ENCODE results near the gene KLHL26.

- TF ChIP-seq, protein P1, sequence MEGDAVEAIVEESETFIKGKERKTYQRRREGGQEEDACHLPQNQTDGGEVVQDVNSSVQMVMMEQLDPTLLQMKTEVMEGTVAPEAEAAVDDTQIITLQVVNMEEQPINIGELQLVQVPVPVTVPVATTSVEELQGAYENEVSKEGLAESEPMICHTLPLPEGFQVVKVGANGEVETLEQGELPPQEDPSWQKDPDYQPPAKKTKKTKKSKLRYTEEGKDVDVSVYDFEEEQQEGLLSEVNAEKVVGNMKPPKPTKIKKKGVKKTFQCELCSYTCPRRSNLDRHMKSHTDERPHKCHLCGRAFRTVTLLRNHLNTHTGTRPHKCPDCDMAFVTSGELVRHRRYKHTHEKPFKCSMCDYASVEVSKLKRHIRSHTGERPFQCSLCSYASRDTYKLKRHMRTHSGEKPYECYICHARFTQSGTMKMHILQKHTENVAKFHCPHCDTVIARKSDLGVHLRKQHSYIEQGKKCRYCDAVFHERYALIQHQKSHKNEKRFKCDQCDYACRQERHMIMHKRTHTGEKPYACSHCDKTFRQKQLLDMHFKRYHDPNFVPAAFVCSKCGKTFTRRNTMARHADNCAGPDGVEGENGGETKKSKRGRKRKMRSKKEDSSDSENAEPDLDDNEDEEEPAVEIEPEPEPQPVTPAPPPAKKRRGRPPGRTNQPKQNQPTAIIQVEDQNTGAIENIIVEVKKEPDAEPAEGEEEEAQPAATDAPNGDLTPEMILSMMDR (IDR thresholded peaks at IDR 0.05), result no peak
- no peak for TF ChIP-seq POLR2A (IDR thresholded peaks at IDR 0.05)
These were observed 19.7 kb downstream of the KLHL26 start for GRCh38 chr19:18656337-18657086.

Measured in uterus (tissue), 2 donors.